Measurements from ENCODE around the gene ATP6V0C. TPM values are rescaled to one million over a fixed set of nuclear protein-coding genes. Genes with fewer than 3 reads are reported as not detected.

ATP6V0C gene
- total RNA-seq, 2 experiments from 2014 or later, result 124 to 125 TPM

DNA sequence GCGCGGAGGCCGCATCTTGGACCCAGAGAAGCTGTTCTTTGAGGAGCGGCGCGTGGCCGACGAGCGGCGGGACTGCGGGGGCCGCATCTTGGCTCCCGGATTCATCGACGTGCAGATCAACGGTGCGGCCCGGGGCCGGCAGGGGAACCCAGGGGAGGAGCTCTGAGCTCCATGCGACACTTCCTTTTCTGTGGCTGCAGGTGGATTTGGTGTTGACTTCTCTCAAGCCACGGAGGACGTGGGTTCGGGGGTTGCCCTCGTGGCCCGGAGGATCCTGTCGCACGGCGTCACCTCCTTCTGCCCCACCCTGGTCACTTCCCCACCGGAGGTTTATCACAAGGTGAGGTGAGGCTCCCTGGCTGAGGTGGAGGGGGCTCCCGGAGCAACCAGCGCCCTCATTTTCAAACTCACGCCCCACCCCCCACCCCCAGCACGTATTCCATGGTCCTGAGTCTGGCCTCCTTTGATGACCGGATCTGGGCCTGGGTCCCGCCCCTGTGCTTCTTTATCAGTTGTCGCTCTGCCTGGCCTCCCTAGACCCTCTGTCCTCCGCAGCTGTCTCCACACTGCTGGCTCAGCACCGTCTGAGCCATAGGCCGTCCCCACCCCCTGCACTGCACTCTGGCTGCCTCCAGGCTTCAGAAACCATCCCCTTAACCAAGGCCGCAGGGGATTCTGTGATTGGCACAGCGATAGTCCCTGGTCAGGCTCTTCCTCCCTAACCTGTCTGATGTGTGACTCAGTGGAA, 7.2 kb downstream of the ATP6V0C start:
- Mint-ChIP-seq H3K36me3 (peaks cover 25% of the 10 kb centered on the region), H3K4me1 (peaks cover 35% of the 10 kb centered on the region), H3K27ac (peak overlapping the region; percentile 90), H3K9me3 (no peaks in the 10 kb centered on the region), H3K27me3 (no peaks in the 10 kb centered on the region), H3K4me3 (peak overlapping the region; percentile 89)
- DNase-seq, result peak; percentile 53

DNA sequence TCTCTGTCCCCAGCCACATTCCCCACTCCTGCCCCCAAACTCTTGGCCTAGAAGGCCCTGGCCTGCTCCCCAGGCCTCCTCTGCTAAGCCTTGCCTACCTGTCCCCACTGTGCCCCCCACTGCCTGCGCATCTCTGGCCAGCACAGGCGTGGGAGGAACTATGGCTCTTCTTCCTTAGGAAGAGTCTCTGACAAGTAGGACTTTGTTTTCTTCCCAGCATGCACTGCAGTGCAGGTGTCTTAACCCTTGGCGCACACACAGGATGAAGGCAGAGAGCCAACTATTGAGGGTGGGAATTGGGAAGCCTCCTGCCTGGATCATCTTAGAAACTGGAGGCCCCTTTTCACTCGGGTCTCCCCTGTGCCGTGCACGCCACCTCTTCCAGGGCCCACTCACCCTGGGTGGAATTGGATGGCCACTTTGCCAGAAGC, 10.1 kb downstream of the ATP6V0C start:
- no peak overlapping the region for H3K4me3 Mint-ChIP-seq
- peaks cover 14% of the 10 kb centered on the region for H3K36me3 Mint-ChIP-seq
- H3K27me3 Mint-ChIP-seq, result no peaks in the 10 kb centered on the region
- H3K27ac Mint-ChIP-seq, result no peak overlapping the region
- H3K9me3 Mint-ChIP-seq, result no peaks in the 10 kb centered on the region
- no peak for DNase-seq
- H3K4me1 Mint-ChIP-seq, result peaks cover 16% of the 10 kb centered on the region

DNA sequence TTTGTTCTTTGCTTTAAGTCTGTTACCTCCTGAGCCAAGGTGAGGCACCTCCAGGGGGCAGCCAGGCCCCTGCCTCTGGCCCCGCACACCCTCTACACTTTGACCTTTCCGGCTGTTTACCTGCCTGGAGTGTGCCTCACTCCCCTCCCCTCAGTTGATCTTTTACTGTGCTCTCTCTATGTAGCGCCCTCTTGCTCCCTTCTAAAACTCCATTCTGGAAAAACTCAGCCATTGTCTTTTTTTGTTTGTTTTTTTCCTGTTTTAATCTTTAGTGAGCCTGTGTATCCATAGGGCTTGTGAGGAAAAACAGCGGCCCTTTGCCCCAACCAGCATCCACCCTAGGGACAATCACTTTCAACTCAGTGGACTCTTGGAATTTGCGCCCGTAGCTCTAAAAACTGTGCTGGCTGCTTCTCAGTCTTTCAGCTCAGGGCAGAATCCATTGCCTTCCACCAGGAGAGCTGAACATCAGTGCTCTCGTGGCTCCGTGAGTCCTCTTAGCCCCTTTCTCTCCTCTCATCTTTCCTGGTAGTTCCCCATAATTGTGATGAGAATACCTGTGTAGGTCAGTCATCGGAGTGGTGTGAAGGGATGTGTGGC, 10.7 kb downstream of the ATP6V0C start:
- peaks cover 14% of the 10 kb centered on the region for H3K36me3 Mint-ChIP-seq
- no peak overlapping the region for H3K27ac Mint-ChIP-seq
- peaks cover 13% of the 10 kb centered on the region for H3K4me1 Mint-ChIP-seq

DNA sequence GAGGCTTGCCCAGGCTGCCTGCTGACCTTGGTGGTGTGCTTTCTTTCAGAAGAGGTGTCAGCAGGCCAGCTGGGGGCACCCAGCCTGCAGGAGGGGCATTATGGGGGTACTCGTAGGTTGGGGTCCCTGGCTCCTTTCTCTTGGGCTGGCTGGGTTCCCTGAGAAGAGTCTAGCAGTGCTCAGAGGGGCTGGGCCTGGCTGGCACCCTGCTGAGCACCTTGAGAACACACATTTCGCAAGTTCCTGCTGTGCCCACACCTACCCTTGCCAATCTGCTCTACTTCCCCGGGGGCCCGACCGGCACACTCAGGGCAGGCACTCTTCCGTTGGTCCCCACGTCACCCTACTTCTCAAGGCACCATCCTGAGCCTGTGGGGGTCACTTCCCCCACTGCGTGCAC, 12.4 kb downstream of the ATP6V0C start:
- Mint-ChIP-seq H3K36me3 (peaks cover 7% of the 10 kb centered on the region), H3K9me3 (no peaks in the 10 kb centered on the region), H3K27ac (no peak overlapping the region), H3K4me3 (no peak overlapping the region), H3K4me1 (peaks cover 8% of the 10 kb centered on the region), H3K27me3 (no peaks in the 10 kb centered on the region)
- DNase-seq, result no peak

More for the DNA sequence above, 10.7 kb downstream of the ATP6V0C start:
- DNase-seq, result no peak
- Mint-ChIP-seq H3K27me3 (no peaks in the 10 kb centered on the region), H3K9me3 (no peaks in the 10 kb centered on the region), H3K4me3 (no peak overlapping the region)

DNA sequence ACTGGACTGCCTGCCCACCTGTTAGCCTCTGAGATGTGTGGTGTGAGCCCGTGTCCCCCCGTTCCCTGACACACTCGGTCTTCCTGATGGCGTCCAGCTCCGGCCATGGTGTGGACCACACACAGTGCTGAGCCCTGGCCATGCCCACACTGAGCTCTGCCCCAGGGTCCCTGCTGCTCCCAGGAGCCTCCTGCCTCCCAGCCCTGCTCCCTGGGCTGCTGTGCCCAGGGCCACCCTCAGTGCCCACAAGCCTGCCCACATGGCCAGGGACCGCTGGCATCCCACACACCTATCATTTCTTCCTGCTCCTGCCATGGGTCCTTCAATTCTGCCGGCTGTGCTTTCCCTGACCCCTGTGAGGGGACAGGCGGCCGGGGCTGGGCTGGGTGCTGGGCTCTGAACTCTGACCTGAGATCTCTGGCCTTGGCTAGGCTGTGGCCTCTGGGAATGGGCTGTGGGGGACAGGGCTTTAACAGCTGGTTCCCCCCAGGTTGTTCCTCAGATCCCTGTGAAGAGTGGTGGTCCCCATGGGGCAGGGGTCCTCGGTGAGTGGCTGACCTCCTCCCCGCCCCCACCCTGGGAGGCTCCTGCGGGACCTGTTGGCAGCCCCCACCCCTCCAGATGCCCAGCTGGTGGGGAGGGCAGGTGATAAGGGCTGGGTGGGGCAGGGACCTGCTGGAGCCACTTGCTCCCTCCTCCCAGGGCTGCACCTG, 13.5 kb downstream of the ATP6V0C start:
- Mint-ChIP-seq H3K9me3 (no peaks in the 10 kb centered on the region), H3K4me1 (peaks cover 11% of the 10 kb centered on the region), H3K27me3 (no peaks in the 10 kb centered on the region), H3K4me3 (no peak overlapping the region), H3K27ac (no peak overlapping the region), H3K36me3 (peaks cover 4% of the 10 kb centered on the region)
- no peak for DNase-seq

DNA sequence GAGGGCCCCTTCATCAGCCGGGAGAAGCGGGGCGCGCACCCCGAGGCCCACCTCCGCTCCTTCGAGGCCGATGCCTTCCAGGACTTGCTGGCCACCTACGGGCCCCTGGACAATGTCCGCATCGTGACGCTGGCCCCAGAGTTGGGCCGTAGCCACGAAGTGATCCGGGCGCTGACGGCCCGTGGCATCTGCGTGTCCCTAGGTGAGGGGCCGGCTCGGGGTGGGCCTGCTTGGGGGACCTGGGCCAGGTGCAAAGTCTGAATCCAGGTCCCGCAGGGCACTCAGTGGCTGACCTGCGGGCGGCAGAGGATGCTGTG, 14.0 kb downstream of the ATP6V0C start:
- Mint-ChIP-seq H3K27me3 (no peaks in the 10 kb centered on the region), H3K4me1 (peaks cover 16% of the 10 kb centered on the region), H3K4me3 (no peak overlapping the region), H3K36me3 (peaks cover 5% of the 10 kb centered on the region), H3K9me3 (no peaks in the 10 kb centered on the region), H3K27ac (no peak overlapping the region)
- no peak for DNase-seq

DNA sequence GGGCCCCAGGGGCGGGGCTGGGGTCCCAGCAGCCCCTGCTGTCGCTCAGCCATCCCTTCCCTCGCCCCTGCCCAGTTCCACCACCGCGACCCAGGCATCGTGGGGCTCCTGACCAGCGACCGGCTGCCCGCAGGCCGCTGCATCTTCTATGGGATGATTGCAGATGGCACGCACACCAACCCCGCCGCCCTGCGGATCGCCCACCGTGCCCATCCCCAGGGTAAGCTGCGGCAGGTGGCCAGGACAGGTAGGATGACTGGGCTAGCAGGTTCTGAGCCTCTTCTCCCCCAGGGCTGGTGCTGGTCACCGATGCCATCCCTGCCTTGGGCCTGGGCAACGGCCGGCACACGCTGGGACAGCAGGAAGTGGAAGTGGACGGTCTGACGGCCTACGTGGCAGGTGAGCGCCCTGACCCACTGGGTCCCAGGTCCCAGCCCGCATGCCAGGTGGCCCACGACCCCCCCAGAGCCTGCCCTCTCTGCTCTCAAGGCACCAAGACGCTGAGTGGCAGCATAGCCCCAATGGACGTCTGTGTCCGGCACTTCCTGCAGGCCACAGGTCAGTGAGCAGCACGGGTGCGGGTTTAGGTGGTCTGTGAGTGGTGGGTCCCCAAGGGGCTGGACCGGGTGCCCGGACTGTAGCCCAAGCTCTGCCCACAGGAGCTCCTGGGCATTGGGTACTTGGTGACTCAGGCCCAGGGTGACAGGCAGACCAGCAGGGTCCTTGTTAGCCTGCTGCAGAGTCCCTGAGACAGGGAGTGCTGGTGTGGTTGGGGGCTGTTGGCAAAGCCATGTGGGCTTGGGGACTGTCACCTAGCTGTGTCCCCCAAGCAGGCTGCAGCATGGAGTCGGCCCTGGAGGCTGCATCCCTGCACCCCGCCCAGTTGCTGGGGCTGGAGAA, 14.7 kb downstream of the ATP6V0C start:
- Mint-ChIP-seq H3K9me3 (no peaks in the 10 kb centered on the region), H3K27me3 (no peaks in the 10 kb centered on the region), H3K4me3 (no peak overlapping the region), H3K27ac (no peak overlapping the region), H3K36me3 (peaks cover 5% of the 10 kb centered on the region), H3K4me1 (peaks cover 18% of the 10 kb centered on the region)
- DNase-seq, result no peak

DNA sequence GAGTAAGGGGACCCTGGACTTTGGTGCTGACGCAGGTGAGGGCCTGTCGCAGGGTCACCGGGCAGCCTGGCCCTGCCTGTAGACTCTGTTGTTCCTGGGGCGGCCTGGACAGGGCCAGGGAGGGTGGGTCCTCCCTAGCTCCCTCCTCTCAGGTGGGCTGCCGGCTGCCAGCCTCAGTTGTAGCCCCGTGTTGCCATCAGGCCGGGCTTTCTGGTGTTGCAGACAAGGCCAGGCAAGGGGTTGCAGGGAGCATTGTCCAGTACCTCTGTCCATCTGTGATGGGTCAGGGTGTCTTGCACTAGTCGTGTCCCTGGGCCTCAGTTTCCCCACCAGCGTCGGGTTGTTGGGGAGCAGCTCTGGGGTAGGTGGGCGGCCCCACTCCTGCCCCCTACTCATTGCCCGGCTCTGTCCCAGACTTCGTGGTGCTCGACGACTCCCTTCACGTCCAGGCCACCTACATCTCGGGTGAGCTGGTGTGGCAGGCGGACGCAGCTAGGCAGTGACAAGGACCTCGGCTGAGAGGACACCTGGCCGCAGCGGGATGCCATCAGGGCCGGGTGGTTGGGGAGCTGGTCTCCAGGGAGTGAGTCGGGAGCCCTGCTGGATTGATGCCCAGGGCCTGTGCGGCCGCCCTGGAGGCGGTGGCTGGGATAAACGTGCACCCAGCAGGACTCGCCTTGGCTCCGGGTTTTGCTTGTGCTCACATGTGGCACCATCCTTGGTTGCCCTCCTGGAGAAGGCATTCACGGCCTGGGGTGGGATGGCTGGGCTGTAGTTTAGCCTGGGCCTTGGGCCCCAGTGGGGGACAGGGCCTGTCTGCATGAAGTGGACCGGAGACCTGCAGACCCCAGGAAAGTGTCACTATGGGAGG, 15.5 kb downstream of the ATP6V0C start:
- Mint-ChIP-seq H3K4me3 (no peak overlapping the region), H3K27ac (no peak overlapping the region), H3K9me3 (no peaks in the 10 kb centered on the region), H3K4me1 (peaks cover 16% of the 10 kb centered on the region), H3K27me3 (no peaks in the 10 kb centered on the region), H3K36me3 (peaks cover 4% of the 10 kb centered on the region)
- DNase-seq, result no peak

DNA sequence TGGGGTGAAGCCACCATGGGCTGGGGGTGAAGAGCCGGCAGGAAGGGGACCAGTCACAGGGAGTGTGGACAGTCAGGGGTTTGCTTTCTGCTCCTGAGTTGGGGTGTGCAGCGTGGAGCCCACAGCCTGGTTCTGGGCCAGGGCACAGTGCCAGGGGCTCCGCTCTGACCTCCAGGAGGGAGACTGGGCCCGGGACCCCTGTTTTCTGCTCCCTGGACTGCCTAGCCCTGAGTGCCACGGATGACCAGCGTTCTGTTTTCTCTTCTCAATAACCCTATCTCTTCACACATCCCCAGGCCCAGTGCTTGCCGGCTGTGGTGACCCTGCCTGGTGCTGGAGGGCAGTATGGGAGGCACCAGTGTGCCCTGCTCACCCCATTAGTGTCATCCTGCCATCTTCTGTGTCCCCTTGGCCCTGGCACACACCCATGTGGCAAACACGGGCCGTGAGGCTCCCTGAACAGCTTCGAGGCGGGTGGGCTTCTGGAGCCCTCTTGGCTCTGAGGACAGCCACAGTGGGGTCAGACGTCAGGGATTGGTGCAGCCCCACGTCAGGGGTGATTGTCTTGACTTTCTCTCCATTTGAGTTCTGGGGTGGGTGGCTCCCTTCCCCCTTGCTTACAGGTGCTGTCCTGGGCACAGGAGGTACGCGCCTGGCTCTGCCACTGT, 16.3 kb downstream of the ATP6V0C start:
- Mint-ChIP-seq H3K27me3 (no peaks in the 10 kb centered on the region), H3K9me3 (no peaks in the 10 kb centered on the region), H3K27ac (peak overlapping the region; percentile 58), H3K4me3 (no peak overlapping the region), H3K36me3 (peaks cover 2% of the 10 kb centered on the region), H3K4me1 (peaks cover 15% of the 10 kb centered on the region)
- no peak for DNase-seq

DNA sequence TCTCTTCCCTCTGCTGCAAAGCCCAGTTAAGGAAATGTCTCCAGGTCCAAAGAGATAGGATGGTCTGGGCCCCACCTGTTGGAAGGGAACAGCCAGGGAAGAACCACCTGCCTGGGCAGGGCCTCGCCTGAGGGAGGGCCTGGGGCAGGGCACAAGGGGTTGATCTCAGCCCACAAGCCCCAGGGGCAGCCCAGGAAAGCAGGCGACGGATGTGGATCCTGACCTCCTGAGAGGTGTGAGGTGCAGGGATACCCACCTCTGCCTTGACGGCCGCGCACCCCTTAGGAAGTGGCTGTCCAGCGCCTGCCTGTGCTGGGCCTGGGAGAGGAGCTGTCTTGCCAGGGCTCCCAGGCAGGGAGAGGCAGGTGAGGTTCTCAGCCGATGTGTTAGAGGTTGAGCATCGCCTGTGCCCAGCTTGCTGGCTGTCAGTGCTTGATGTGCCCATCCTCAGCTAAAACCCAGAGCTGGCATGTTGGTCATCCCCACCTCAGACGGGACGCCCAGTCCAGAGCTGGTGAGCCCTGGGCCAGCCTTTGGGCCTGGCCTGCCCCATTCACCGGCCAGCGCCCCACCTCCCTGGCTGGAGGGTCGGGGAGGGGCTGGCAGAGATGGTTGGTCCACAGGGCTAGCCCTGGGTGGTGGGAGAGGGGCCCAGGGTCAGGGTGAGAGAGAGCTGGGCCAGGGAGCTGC, 17.0 kb downstream of the ATP6V0C start:
- no peak for DNase-seq
- Mint-ChIP-seq H3K9me3 (no peaks in the 10 kb centered on the region), H3K27ac (peak overlapping the region; percentile 91), H3K4me3 (peak overlapping the region; percentile 91), H3K4me1 (peaks cover 15% of the 10 kb centered on the region), H3K36me3 (peaks cover 2% of the 10 kb centered on the region), H3K27me3 (no peaks in the 10 kb centered on the region)

DNA sequence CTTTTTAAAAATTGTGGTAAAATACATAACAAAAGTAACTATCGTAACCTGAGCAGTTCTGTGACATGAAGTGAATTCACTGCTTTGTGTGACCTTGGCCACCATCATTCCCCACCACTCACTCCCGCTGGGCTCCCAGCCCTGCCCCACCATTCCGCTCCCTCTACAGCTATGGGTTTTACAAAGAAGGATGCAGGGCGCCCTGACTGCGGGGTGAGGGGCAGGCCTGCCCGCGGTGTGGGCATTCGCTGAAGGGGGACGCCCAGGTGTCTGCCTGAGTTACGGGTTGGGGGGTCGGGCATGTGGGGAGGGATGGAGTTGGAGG, 17.6 kb downstream of the ATP6V0C start, which contains the start of gene CEMP1:
Gene CEMP1 (minus strand): TSS at position 38 of the 325 bp plus-strand sequence. CDS start 335 bp downstream, outside the sequence.
- H3K36me3 Mint-ChIP-seq, result peaks cover 2% of the 10 kb centered on the region
- H3K27me3 Mint-ChIP-seq, result no peaks in the 10 kb centered on the region
- no peak for DNase-seq
- no peaks in the 10 kb centered on the region for H3K9me3 Mint-ChIP-seq
- H3K4me1 Mint-ChIP-seq, result peaks cover 15% of the 10 kb centered on the region
- H3K4me3 Mint-ChIP-seq, result peak within 1 kb of the TSS; percentile 91
- H3K27ac Mint-ChIP-seq, result peak within 1 kb of the TSS; percentile 97

DNA sequence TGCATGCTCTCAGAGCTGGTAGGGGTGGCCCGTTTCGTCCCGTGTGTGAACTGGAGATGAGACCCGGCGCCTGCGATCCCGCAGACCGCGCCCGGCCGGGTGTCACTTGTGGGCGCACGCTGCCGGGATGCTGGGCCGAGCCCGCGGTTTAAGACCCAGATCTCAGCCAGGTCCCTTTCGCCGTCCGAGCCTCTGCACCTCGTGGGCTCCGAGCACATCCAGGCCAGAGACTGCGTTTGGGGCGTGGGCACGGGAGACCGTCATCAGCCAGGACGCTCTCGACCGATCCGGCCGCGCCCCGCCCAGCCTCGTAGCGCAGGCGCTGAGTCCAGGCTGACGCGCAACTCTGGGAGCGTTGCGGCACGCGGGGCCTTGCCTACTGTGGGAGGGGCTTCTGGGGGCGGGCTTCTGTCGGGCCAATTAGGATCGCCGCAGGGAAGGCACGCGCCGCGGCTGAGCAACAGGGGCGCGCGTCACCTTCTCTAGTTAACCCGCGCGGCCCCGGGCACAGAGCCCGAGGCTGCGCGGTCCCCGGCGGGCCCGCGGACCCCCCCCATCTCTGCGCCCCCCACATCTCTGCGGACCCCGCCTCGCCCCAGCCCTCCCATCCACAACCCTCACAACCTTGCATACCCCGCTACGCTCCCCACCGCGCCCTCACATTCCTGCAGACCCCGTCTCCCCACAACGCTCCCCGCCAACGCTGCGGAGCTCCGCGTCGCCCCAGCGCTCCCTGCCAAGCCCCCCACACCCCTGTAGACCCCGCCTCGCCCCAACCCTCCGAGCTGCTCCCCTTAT, 18.1 kb downstream of the ATP6V0C start:
- peak overlapping the region; percentile 91 for H3K4me3 Mint-ChIP-seq
- H3K36me3 Mint-ChIP-seq, result peaks cover 2% of the 10 kb centered on the region
- H3K9me3 Mint-ChIP-seq, result no peaks in the 10 kb centered on the region
- H3K27me3 Mint-ChIP-seq, result no peaks in the 10 kb centered on the region
- peak; percentile 99 for DNase-seq
- H3K4me1 Mint-ChIP-seq, result peaks cover 15% of the 10 kb centered on the region
- peak overlapping the region; percentile 97 for H3K27ac Mint-ChIP-seq
